ENCODE measurements around the gene SLC6A7.
A peak's percentile ranks its signal among the peaks of the same experiment; 100 is the strongest.

The SLC6A7 gene

GRCh38 chr5:150195736-150196485, 6.0 kb downstream of the SLC6A7 start:
- no peak for DNase-seq (ENCODE audit: low spot score)

GRCh38 chr5:150196514-150196913, 6.7 kb downstream of the SLC6A7 start:
- no peak for DNase-seq (ENCODE audit: low spot score)

DNA sequence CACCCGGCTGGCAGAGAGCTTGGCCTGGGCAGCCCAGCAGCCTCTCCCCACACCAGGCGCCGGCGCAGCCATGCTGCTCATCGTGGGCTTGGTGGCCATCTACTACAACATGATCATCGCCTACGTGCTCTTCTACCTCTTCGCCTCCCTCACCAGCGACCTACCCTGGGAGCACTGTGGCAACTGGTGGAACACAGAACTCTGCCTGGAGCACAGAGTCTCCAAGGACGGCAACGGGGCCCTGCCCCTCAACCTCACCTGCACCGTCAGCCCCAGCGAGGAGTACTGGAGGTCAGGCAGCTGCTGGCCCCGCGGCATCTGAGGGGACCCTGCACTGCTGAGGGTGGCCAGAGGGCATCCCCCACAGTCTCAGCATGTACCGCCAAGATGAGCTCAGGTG, 7.1 kb downstream of the SLC6A7 start:
- DNase-seq (ENCODE audit: low spot score): no peak

DNA sequence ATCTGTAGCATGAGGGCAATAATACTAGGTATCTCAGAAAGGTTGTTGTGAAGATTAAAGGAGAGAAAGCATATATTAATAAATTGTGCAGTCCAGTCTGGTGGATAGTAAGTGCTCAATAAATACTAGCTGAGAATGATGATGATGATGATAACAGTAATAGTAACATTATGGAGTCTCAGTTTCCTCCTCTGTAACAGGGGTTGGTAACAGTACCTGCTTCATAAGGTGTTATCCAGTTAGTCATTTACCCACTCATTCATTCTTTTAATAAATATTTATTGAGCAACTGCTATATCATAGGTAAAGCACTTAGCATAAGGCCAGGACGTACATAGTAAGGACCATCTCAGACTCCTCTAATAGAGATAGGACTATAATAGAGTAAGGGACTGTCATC, 7.6 kb downstream of the SLC6A7 start:
- DNase-seq (ENCODE audit: low spot score): no peak

DNA sequence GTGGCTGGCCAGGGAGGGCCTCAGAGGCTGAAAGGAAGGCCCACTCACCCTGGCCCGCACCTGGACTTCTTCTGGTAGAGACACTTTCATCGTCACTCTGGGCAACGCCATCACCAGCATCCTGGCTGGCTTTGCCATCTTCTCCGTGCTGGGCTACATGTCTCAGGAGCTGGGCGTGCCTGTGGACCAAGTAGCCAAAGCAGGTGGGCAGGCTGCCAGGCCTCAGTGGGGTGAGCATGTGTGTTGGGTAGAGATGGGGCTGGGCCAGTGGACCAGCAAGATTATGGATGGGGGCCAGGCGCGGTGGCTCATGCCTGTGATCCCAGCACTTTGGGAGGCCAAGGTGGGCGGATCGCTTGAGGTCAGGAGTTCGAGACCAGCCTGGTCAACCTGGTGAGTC, 12.6 kb downstream of the SLC6A7 start:
- DNase-seq (ENCODE audit: low spot score): no peak

DNA sequence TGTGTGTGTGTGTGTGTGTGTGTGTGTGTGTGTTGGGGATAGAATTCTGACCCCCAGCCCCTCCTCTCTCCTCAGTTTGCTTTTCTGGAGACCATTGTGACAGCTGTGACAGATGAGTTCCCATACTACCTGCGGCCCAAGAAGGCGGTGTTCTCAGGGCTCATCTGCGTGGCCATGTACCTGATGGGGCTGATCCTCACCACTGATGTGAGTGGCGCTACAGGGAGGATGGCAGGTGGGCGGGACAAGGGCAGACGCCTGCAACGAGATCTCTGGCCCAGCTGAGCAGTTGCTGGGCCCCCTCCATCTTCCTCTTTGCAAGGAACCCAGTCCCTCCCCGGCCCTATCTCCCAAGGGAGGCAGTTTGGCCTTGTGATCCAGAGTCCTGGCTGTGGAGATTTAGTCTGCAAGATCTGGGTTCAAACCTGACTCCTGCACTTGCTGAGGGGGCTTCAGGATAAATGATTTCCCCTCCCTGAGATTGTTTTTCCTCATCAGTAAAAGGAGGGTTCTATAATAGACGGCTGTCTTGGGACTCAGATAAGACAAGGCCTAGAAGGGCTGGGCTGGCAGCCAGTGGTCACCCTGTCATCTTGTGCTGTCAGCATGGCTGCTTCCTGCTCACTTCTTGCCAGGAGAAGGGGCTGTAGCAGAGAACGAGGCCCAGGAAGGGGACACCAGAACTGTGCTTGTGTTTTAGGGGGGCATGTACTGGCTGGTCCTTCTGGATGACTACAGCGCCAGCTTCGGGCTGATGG, 14.1 kb downstream of the SLC6A7 start:
- no peak for DNase-seq (ENCODE audit: low spot score)

DNA sequence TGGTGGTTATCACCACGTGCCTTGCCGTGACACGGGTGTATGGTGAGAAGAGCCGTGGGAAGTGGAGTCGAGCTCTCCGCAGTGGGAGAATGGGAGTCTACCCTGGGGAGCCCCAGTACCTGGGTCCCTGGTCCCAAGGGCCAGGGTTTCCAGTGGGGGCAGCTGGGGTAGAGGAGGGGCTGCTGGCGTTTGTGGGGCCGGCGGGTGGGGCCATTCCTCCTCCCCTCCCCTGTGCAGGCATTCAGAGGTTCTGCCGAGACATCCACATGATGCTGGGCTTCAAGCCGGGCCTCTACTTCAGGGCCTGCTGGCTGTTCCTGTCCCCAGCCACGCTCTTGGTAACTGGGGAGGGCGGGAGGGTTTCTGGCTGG, 14.7 kb downstream of the SLC6A7 start:
- DNase-seq (ENCODE audit: low spot score): no peak

- DNase-seq (ENCODE audit: low spot score): no peak
Measured at GRCh38 chr5:150206098-150206778, 16.4 kb downstream of the SLC6A7 start.

DNA sequence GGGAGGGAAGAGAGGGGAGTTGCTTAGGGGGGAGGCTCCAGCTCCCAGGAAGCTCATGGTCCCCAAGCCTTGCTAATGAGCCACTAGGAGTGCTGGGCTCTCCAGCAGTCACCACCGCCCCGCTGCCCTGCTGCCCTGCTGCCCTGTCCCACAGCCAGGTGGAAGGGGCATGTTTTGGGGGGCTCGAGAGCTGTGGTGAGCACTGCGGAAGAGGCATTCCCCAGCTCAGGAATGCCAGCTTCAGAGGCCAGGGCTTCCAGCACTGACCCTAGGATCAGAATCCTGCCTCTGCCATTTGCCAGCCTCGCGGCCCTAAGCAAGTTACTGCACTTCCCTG, 16.9 kb downstream of the SLC6A7 start:
- no peak for DNase-seq (ENCODE audit: low spot score)

GRCh38 chr5:150208187-150209098, 18.6 kb downstream of the SLC6A7 start:
- no peak for DNase-seq (ENCODE audit: low spot score)

GRCh38 chr5:150209099-150209635, 19.3 kb downstream of the SLC6A7 start:
- no peak for DNase-seq (ENCODE audit: low spot score)

DNA sequence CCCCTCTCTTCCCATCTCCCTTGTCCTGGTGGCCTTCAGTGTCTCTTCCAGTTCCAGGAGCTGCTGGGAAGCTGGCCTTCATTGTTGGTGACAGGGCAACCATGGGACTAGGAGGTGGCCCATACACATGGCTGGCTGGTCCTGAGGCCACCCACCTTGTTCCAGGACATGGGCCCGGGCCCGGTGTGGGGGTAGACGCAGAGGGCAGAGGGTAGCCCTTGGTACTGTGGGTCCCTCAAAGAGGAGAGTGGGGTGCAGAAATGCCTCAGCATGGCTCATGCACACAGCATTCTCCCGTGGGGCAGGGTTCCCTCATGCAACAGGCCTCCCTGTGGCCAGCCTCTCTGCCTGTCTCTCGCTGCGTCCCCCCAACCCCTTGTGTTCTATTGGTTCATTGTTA, 20.8 kb downstream of the SLC6A7 start:
- DNase-seq (ENCODE audit: low spot score): no peak

DNA sequence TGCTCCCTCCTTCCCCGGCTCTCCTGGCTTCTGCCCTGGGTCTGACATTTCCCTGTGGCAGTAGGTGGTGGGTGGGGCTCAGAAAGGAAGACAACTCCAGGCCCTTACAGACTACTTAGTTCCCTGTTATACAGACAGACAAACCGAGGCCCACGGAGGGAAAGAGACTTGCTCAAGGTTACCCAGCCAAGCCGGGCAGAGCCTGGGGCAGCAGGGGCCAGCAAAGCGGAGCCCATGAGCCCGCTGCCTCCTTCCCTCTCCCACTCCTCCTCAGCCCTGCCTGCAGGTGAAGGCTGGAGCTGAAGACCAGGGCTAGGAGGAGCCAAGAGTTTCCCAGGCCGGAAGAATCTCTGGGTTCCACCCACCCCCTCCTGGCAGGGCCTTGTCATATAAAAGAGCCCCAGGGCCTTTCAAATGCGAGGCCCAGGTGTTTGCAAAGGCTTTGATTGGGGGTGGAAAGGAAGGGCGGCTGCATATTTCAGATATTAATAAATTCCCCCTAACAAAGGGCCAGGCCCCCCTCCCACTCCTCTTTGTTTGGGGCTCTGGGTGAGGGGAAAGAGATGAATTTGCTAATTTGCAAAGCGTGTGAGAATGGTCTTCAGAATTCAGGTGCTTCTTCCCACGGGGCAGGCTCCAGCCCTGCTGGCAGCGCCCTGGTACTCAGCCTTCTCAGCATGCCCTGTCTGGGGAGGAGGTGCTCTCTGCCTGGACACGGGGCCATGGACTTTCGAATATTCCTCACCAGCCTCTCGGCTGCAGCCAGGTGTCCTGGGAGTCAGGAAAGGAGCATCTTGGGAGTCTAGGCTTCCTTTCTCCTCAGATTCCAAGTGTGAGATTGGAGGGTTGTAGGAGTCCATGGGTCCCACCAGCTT, 21.5 kb downstream of the SLC6A7 start:
- DNase-seq (ENCODE audit: low spot score): peak; percentile 87

- no peak for DNase-seq (ENCODE audit: low spot score)
Measured at GRCh38 chr5:150213530-150213929, 23.7 kb downstream of the SLC6A7 start.

- no peak for DNase-seq (ENCODE audit: low spot score)
Measured at GRCh38 chr5:150214289-150214688, 24.4 kb downstream of the SLC6A7 start.

DNA sequence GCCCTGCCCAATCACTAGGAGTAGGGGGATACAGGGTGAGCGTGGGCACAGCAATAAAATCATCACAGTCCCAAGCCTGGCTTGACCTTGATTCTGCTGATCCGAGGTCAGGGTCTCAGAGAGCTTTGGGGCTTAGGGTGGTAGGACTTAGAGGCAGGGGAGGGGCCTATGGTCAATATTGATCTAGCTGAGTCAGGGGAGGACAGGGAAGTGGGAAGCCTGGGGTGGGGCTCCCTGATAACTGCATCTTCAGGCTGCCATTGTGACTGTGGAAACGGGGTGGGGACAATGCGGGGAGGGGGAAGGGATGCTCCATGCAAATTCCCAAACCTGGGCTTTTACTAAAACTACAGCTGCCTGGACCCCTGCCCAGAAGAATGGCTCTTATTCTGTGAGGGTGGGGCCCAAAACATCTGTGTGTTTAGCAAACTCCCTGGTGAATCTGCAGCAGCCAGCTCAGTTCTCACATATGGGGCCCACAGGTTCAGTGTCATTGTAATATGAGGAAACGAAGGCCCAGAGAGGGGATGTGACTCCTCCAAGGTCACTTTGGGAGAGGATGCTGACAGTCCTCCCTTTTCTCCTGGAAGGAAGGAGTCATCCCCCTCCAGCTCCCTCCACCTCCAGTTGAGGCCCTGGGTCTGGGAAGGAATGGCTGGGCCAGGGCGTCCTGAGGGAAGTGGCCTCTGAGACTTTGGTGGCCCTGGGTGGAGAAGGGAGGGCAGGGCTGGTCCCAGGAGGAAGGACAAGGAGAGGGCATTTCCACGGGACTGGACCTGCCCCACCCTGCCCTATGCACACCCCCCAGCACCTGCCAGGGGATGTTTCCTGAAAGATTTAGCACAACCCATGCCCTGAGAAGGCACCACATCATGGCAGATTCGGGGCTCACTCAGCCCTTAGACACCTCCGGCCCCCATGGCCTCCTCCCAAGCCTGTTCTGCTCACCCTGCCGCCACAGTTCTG, 26.4 kb downstream of the SLC6A7 start:
- no peak for DNase-seq (ENCODE audit: low spot score)

DNA sequence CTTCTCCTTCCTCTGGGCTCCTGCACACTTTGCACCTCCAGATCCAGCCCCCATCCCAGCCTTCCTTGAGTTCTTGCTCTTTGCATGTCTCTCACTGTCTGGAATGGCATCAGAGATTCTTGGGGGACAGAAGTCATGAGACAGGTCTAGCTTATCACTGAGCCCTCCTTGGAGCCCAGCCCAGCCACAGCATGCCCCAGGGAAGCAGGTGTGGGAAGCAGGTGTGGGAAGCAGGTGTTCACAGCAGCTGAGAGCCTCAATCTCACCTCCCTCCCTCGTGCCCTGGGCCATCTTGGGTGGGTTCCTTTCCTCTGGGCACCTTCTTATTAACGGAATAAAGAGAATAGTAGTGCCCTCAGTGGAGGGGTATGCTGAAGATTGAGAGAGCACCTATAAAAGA, 27.2 kb downstream of the SLC6A7 start:
- no peak for DNase-seq (ENCODE audit: low spot score)

GRCh38 chr5:150217873-150218692, 28.2 kb downstream of the SLC6A7 start:
- peak; percentile 91 for DNase-seq (ENCODE audit: low spot score)

- no peak for DNase-seq (ENCODE audit: low spot score)
Measured at GRCh38 chr5:150218693-150219035, 28.8 kb downstream of the SLC6A7 start.
